Lower leg skin (tissue), 3 donors: ENCODE results near the gene MED17.

Experiments
- POLR2A ChIP-seq, 2 donors: fragments of 450-650 bp; IDR thresholded peaks; one replicate each; pipeline ENCODE4 v1.6.1; 2016 to 2017; ENCODE audit warnings: antibody characterized with exemption in 2 of 2, mild to moderate bottlenecking in 1 of 2, moderate library complexity in 1 of 2
- TF ChIP-seq, protein P1 (sequence below), 3 donors: fragments of 450-650 bp; IDR thresholded peaks; one replicate each; pipeline ENCODE4 v1.5.1; 2016; ENCODE audit warnings: antibody characterized with exemption in 3 of 3, mild to moderate bottlenecking in 3 of 3, moderate library complexity in 2 of 3

DNA sequence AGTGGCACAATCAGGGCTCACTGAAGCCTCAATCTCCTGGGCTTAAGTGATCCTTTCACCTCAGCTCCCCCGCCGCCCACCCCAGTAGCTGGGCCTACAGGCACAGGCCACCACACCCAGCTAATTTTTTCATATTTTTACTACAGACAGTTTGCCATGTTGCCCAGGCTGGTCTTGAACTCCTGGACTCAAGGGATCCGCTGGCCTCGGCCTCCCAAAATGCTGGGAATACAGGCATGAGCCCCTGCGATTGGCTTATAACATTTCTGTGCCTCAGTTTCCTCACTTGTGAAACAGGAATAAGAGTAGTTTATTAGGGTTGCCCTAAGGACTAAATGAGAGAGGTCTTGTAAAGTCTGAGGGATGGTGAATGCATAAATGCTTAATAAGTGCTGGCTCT is 65.1 kb downstream of the MED17 start:
- TF ChIP-seq, protein P1, sequence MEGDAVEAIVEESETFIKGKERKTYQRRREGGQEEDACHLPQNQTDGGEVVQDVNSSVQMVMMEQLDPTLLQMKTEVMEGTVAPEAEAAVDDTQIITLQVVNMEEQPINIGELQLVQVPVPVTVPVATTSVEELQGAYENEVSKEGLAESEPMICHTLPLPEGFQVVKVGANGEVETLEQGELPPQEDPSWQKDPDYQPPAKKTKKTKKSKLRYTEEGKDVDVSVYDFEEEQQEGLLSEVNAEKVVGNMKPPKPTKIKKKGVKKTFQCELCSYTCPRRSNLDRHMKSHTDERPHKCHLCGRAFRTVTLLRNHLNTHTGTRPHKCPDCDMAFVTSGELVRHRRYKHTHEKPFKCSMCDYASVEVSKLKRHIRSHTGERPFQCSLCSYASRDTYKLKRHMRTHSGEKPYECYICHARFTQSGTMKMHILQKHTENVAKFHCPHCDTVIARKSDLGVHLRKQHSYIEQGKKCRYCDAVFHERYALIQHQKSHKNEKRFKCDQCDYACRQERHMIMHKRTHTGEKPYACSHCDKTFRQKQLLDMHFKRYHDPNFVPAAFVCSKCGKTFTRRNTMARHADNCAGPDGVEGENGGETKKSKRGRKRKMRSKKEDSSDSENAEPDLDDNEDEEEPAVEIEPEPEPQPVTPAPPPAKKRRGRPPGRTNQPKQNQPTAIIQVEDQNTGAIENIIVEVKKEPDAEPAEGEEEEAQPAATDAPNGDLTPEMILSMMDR (IDR thresholded peaks at IDR 0.05) = no peak
- TF ChIP-seq POLR2A (IDR thresholded peaks at IDR 0.05) = no peak
